ENCODE measurements around the gene TRIP13.
"Not testable (repeated sequence)": the region's sequence is repeated elsewhere in the genome, so short reads cannot be mapped to it uniquely, and the experiment has no call there.

Gene TRIP13

GRCh38 chr5:932151-932627 lies 39.5 kb downstream of the TRIP13 start:
- DNase-seq = no peak
- no peak overlapping the region for H3K27ac Mint-ChIP-seq
- TF ChIP-seq CTCF (IDR thresholded peaks at IDR 0.05) = no peak
- H3K4me3 Mint-ChIP-seq = peak overlapping the region; percentile 32
- H3K9me3 Mint-ChIP-seq = peaks cover 11% of the 10 kb centered on the region
- H3K27me3 Mint-ChIP-seq (ENCODE audit: low read depth, poor library complexity) = peaks cover 24% of the 10 kb centered on the region
- H3K4me1 Mint-ChIP-seq = peaks cover 16% of the 10 kb centered on the region
- H3K36me3 Mint-ChIP-seq (ENCODE audit: low read depth) = no peaks in the 10 kb centered on the region

GRCh38 chr5:932628-933250 lies 40.1 kb downstream of the TRIP13 start:
- Mint-ChIP-seq H3K27ac (peak overlapping the region; percentile 18), H3K9me3 (peaks cover 11% of the 10 kb centered on the region), H3K4me3 (no peak overlapping the region), H3K27me3 (ENCODE audit: low read depth, poor library complexity) (peaks cover 19% of the 10 kb centered on the region), H3K36me3 (ENCODE audit: low read depth) (no peaks in the 10 kb centered on the region), H3K4me1 (peaks cover 16% of the 10 kb centered on the region)
- DNase-seq = no peak
- no peak for TF ChIP-seq CTCF (IDR thresholded peaks at IDR 0.05)

GRCh38 chr5:933251-933861 lies 40.7 kb downstream of the TRIP13 start:
- Mint-ChIP-seq H3K9me3 (peaks cover 11% of the 10 kb centered on the region), H3K36me3 (ENCODE audit: low read depth) (no peaks in the 10 kb centered on the region), H3K27ac (peak overlapping the region; percentile 18), H3K4me1 (peaks cover 16% of the 10 kb centered on the region), H3K4me3 (no peak overlapping the region), H3K27me3 (ENCODE audit: low read depth, poor library complexity) (peaks cover 14% of the 10 kb centered on the region)
- no peak for DNase-seq
- no peak for TF ChIP-seq CTCF (IDR thresholded peaks at IDR 0.05)

- not testable (repeated sequence) for H3K36me3 Mint-ChIP-seq (ENCODE audit: low read depth); H3K27ac Mint-ChIP-seq; H3K4me3 Mint-ChIP-seq; DNase-seq
- Mint-ChIP-seq H3K4me1 (peaks cover 16% of the 10 kb centered on the region), H3K27me3 (ENCODE audit: low read depth, poor library complexity) (peaks cover 14% of the 10 kb centered on the region), H3K9me3 (peaks cover 11% of the 10 kb centered on the region)
Measured at GRCh38 chr5:933951-934350, 41.3 kb downstream of the TRIP13 start.

GRCh38 chr5:934381-934967 lies 41.8 kb downstream of the TRIP13 start:
- H3K4me3 Mint-ChIP-seq; DNase-seq; H3K27ac Mint-ChIP-seq; H3K36me3 Mint-ChIP-seq (ENCODE audit: low read depth): not testable (repeated sequence)
- Mint-ChIP-seq H3K4me1 (peaks cover 16% of the 10 kb centered on the region), H3K27me3 (ENCODE audit: low read depth, poor library complexity) (peaks cover 14% of the 10 kb centered on the region), H3K9me3 (peaks cover 11% of the 10 kb centered on the region)

- Mint-ChIP-seq H3K27ac (no peak overlapping the region), H3K9me3 (peaks cover 11% of the 10 kb centered on the region)
Measured at GRCh38 chr5:935510-936084, 42.9 kb downstream of the TRIP13 start.

More at GRCh38 chr5:935510-936084, 42.9 kb downstream of the TRIP13 start:
- no peak for TF ChIP-seq CTCF (IDR thresholded peaks at IDR 0.05)
- H3K4me1 Mint-ChIP-seq = peaks cover 16% of the 10 kb centered on the region
- H3K27me3 Mint-ChIP-seq (ENCODE audit: low read depth, poor library complexity) = peaks cover 6% of the 10 kb centered on the region
- no peak overlapping the region for H3K4me3 Mint-ChIP-seq
- no peak for DNase-seq
- no peaks in the 10 kb centered on the region for H3K36me3 Mint-ChIP-seq (ENCODE audit: low read depth)

Measured in nephron progenitor cell (in vitro differentiated cells).